Stomach (tissue), 4 donors: ENCODE measurements around the gene MAST4.

ENCODE experiments used
- EP300 ChIP-seq: sonication (generic); formaldehyde crosslinking; IDR thresholded peaks from one replicate; pipeline ENCODE4 v1.6.1; 2017; ENCODE audit warnings: antibody characterized with exemption
- POLR2AphosphoS5 ChIP-seq, 3 donors: sonication (generic); formaldehyde crosslinking; IDR thresholded peaks; one replicate each; pipeline ENCODE4 v1.6.1; 2016; ENCODE audit warnings: antibody characterized with exemption in 3 of 3
- TF ChIP-seq, protein P1 (sequence below), 7 experiments: fragments of 450-650 bp in 4 of 7; fragments of 200-600 bp in 3 of 7; sonication (generic) in 3 of 7; IDR thresholded peaks; one replicate each; pipeline ENCODE4 v1.5.1; 2016 to 2019; ENCODE audit warnings: antibody characterized with exemption in 7 of 7, control low read depth in 2 of 7, mild to moderate bottlenecking in 1 of 7

DNA sequence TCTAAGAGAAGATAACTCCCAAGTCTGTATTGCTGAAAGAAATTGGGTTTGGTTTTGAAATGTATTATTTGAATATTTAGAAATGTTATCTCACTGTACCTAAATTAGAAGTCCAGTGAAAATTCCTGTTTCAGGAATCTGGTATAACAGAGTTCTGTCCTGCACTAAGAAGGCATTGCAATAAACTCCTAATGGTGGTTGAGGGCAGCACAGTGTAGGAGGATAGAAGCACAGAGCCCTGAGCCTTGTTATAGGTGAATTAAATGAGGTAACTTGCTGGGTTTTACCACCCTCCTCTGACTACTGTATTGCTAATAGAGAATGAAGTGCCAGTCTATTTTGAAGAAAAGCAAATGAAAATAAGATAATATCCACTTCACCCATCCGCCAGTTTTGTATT is 457.0 kb downstream of the MAST4 start:
- no peak for TF ChIP-seq POLR2AphosphoS5 (IDR thresholded peaks at IDR 0.05)
- TF ChIP-seq, protein P1, sequence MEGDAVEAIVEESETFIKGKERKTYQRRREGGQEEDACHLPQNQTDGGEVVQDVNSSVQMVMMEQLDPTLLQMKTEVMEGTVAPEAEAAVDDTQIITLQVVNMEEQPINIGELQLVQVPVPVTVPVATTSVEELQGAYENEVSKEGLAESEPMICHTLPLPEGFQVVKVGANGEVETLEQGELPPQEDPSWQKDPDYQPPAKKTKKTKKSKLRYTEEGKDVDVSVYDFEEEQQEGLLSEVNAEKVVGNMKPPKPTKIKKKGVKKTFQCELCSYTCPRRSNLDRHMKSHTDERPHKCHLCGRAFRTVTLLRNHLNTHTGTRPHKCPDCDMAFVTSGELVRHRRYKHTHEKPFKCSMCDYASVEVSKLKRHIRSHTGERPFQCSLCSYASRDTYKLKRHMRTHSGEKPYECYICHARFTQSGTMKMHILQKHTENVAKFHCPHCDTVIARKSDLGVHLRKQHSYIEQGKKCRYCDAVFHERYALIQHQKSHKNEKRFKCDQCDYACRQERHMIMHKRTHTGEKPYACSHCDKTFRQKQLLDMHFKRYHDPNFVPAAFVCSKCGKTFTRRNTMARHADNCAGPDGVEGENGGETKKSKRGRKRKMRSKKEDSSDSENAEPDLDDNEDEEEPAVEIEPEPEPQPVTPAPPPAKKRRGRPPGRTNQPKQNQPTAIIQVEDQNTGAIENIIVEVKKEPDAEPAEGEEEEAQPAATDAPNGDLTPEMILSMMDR (IDR thresholded peaks at IDR 0.05), result no peak
- TF ChIP-seq EP300, result no peak
